GM21390 (cell line): ENCODE results near the gene ZSWIM5.
"Not testable (repeated sequence)": the region's sequence is repeated elsewhere in the genome, so short reads cannot be mapped to it uniquely, and the experiment has no call there.

Experiments
- ATAC-seq: cut with Tn5 transposase; IDR thresholded peaks from one replicate; pipeline ENCODE4 v1.9.1; 2021; ENCODE audit not compliant: unreplicated experiment

Gene ZSWIM5

GRCh38 chr1:45148209-45148825 lies 58.1 kb downstream of the ZSWIM5 start:
- ATAC-seq: no peak

- no peak for ATAC-seq
These were observed 59.6 kb downstream of the ZSWIM5 start for GRCh38 chr1:45146833-45147232.

GRCh38 chr1:45141247-45142003 lies 65.0 kb downstream of the ZSWIM5 start:
- ATAC-seq: no peak

- ATAC-seq: no peak
These were observed 69.4 kb downstream of the ZSWIM5 start for GRCh38 chr1:45136984-45137383.

GRCh38 chr1:45135316-45135715 lies 71.1 kb downstream of the ZSWIM5 start:
- no peak for ATAC-seq

- ATAC-seq: no peak
These were observed 71.9 kb downstream of the ZSWIM5 start for GRCh38 chr1:45134461-45134873.

- not testable (repeated sequence) for ATAC-seq
These were observed 73.7 kb downstream of the ZSWIM5 start for GRCh38 chr1:45132719-45133118.

GRCh38 chr1:45123358-45123757 lies 83.0 kb downstream of the ZSWIM5 start:
- no peak for ATAC-seq

- ATAC-seq: no peak
These were observed 83.7 kb downstream of the ZSWIM5 start for GRCh38 chr1:45122724-45123123.

GRCh38 chr1:45117766-45118165 lies 88.6 kb downstream of the ZSWIM5 start:
- no peak for ATAC-seq

GRCh38 chr1:45116820-45117219 lies 89.6 kb downstream of the ZSWIM5 start:
- no peak for ATAC-seq

- no peak for ATAC-seq
These were observed 90.1 kb downstream of the ZSWIM5 start for GRCh38 chr1:45116340-45116739.

- ATAC-seq: not testable (repeated sequence)
These were observed 91.2 kb downstream of the ZSWIM5 start for GRCh38 chr1:45115198-45115597.

GRCh38 chr1:45112661-45113060 lies 93.7 kb downstream of the ZSWIM5 start:
- ATAC-seq: no peak

GRCh38 chr1:45111239-45111638 lies 95.2 kb downstream of the ZSWIM5 start:
- no peak for ATAC-seq

- ATAC-seq: no peak
These were observed 98.6 kb downstream of the ZSWIM5 start for GRCh38 chr1:45107782-45108181.

- ATAC-seq: not testable (repeated sequence)
These were observed 99.5 kb downstream of the ZSWIM5 start for GRCh38 chr1:45106864-45107263.

GRCh38 chr1:45106156-45106545 lies 100.3 kb downstream of the ZSWIM5 start:
- not testable (repeated sequence) for ATAC-seq

- not testable (repeated sequence) for ATAC-seq
These were observed 100.8 kb downstream of the ZSWIM5 start for GRCh38 chr1:45105486-45106155.

- ATAC-seq: no peak
These were observed 102.9 kb downstream of the ZSWIM5 start for GRCh38 chr1:45103534-45103933.

GRCh38 chr1:45101947-45102346 lies 104.5 kb downstream of the ZSWIM5 start:
- ATAC-seq: no peak

GRCh38 chr1:45101528-45101927 lies 104.9 kb downstream of the ZSWIM5 start:
- not testable (repeated sequence) for ATAC-seq
